Motor neuron (in vitro differentiated cells): ENCODE measurements around the gene LY6G6D. TPM values are rescaled to one million over a fixed set of nuclear protein-coding genes. Genes with fewer than 3 reads are reported as not detected.

Experiments used
- ATAC-seq, 8 experiments: fragments of 200-7000 bp; cut with Tn5 transposase; replicated peaks in 6 of 8; 2 replicates each; pipeline ENCODE4 v1.8.0; 2021; ENCODE audit warnings: mild to moderate bottlenecking in 8 of 8, moderate library complexity in 8 of 8
- H3K27ac ChIP-seq, 2 donors: fragments of 250-450 bp; sonication (Bioruptor Pico); 2 replicates each; pipeline ENCODE4 v1.9.0; 2021; ENCODE audit warnings: antibody characterized with exemption in 2 of 2, mild to moderate bottlenecking in 2 of 2, moderate library complexity in 1 of 2
- H3K4me1 ChIP-seq, 2 donors: fragments of 250-450 bp; sonication (Bioruptor Pico); replicated peaks in 1 of 2; 2 replicates each; pipeline ENCODE4 v1.6.1; 2021; ENCODE audit warnings: antibody characterized with exemption in 2 of 2, mild to moderate bottlenecking in 2 of 2, moderate library complexity in 1 of 2
- H3K4me3 ChIP-seq, 5 donors: fragments of 250-450 bp; sonication (Bioruptor Pico); 2 replicates each; pipeline ENCODE4 v1.9.0; 2021; ENCODE audit warnings: antibody characterized with exemption in 5 of 5, mild to moderate bottlenecking in 5 of 5, moderate library complexity in 4 of 5
- WGBS, 10 experiments: fragments of 450-650 bp; shearing (Covaris generic); methylation state at CpG; one replicate each; pipeline ENCODE4 v1.0.0; 2022; 5-methylcytosine and 5-hydroxymethylcytosine counted together
- in situ Hi-C, 9 experiments: fragments of 400-800 bp; cut with MboI; loops; one replicate each; pipeline ENCODE4 v1.15.0; 2021; ENCODE audit warnings: low sequenced_read_pairs in 9 of 9, low pct_unique_long_range_greater_than_20kb in 2 of 9; ENCODE audit not compliant: unreplicated experiment in 9 of 9
- total RNA-seq, 8 experiments: library from RNA; unstranded; fragments of 300-600 nt; gene quantifications; 2 replicates each; pipeline versions ENCODE4 v1.2.3 to v1.2.4, GENCODE V29; 2022

Gene LY6G6D
- total RNA-seq, 8 experiments from 2014 or later: not detected

DNA sequence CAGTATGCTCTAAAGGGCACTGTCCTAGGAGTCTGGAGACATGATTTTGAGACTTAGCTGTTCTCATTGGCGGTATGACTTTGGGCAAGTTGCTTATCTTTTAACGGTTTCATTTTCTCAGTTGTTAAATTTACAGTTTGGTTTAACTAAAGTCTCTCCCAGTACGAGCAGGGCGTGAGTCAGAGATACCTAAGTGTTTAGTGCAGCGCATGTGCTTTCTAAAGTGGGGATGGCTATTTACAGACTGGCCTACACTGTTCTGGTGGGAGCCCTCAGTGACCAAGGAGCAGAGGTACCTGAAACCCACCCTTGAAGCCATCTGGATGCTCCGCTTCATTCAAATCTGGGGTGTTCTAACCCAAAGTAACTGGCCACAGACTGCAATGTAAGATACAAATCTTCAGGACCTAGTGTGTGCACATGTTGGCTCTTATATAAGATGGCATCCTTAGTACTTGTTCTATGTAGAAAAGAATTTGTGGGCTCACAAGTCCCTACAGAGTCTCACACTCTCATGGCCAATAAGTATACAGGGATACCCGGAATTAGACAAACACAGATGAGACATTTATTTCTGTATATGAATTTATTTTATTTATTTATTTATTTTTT, 35.4 kb downstream of the LY6G6D start:
- H3K4me3 ChIP-seq: no peak overlapping the region
- WGBS, 10 experiments: 67 to 100% (median 97%) methylated on average over 1 to 7 of the region's 7 CpGs; no CpG with 5 or more reads in 3 of the 10 experiments
- in situ Hi-C loops: no loop called here
- no peaks in the 10 kb centered on the region for H3K4me1 ChIP-seq
- H3K27ac ChIP-seq: no peak overlapping the region
- no peak for ATAC-seq

DNA sequence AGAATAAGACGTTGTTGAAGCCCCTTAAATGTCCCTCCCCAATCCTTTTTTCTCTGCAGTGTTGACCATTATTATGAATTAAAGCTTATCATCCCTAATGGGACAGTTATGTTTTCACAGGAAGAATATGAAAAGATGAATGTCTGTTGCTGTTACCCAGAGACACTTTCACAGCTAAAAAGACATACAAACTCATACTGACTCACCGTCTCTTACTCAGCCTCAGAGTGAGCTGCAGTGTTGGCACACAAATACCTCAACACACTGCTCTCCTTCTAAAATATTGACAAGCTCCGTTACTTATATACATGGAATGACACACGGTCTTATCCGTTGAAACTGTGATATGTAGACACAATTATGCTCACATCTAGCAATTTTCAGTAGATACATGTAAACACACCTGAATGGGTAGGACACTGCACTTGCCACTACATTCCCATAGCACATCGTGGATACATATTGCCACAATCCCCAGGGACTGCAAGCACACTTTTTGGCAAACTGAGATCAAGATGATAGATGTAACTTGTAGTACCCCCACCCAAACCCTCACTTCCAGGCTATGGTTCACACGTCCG, 37.7 kb downstream of the LY6G6D start:
- 15 to 100% (median 72%) methylated on average over 2 to 7 of the region's 8 CpGs; no CpG with 5 or more reads in 1 of the 10 experiments for WGBS, 10 experiments
- Histone ChIP-seq H3K4me1 (no peaks in the 10 kb centered on the region), H3K27ac (no peak overlapping the region)

DNA sequence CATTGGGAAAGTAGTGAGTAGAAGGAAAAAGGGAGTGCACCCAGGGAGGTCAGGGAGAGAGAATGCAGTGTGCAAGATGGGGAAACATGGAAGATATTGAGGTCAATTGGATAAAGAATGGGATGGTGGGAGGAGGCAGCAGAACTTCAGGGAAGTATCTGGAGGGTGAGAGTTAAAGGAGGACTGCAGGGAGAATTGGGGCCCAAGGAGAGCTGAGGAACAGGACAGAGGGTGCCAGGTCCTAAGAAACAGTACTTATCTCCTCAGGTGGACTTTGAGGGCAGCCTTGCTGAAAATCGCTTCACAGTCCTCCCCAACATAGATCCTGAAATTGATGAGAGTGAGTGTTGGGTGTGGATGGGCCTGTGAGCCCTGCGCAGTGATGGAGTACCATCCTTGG, 43.1 kb downstream of the LY6G6D start:
- in situ Hi-C loops: no loop called here
- 92 to 100% (median 100%) methylated on average over 1 to 2 of the region's 2 CpGs; no CpG with 5 or more reads in 7 of the 10 experiments for WGBS, 10 experiments
- ATAC-seq: no peak
- Histone ChIP-seq H3K27ac (no peak overlapping the region), H3K4me1 (peaks cover 2 to 7% of the 10 kb centered on the region in 2 donors), H3K4me3 (no peak overlapping the region)

More for the DNA sequence above, 37.7 kb downstream of the LY6G6D start:
- no peak overlapping the region for H3K4me3 ChIP-seq
- in situ Hi-C loops: no loop called here
- peak in 3 of 8 experiments; percentile 50 to 90 (median 70) for ATAC-seq

DNA sequence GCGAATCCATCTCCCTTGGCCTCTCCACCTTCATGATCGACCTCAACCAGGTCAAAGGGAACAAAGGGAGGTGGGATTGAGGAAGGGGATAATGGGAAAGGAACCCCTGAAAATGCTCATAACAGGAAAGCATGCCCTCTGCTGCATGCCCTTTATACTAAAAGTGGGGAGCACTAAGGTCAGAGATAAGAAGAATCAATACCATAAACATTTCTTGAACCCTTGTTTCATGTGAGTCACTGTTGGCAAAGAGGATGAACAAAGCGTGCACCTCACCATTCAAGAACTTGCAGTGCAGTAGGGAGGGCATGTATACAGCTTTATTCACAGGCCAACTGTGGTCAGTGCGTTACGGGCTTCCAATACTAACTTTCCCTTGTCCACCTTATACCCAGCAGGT, 45.6 kb downstream of the LY6G6D start:
- Histone ChIP-seq H3K4me1 (peaks cover 12 to 20% of the 10 kb centered on the region in 2 donors), H3K4me3 (no peak overlapping the region), H3K27ac (no peak overlapping the region)
- ATAC-seq: no peak
- in situ Hi-C loops: no loop called here
- 85 to 100% (median 100%) methylated on average over 1 to 5 of the region's 5 CpGs for WGBS, 10 experiments

DNA sequence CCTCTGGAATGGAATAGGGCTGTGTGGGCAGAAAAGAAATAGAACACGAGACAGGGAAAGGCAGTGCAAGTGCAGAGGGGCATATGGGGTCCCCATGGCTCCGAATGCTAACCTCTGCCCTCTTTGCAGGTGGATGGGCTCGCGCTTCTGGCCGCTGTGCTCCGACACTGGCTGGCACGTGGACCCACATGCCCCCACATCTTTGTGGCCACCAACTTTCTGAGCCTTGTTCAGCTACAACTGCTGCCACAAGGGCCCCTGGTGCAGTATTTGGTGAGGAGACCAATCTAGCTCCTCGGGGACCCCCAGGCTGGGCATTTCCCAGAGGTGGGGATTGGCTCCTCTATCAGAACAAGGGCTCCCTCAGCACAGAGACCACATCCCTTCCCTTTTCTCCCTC, 46.2 kb downstream of the LY6G6D start:
- in situ Hi-C loops: no loop called here
- whole genome bisulfite sequencing, 10 experiments: 91 to 100% (median 93%) methylated on average over 2 to 7 of the region's 8 CpGs; no CpG with 5 or more reads in 7 of the 10 experiments
- H3K27ac ChIP-seq: no peak overlapping the region

DNA sequence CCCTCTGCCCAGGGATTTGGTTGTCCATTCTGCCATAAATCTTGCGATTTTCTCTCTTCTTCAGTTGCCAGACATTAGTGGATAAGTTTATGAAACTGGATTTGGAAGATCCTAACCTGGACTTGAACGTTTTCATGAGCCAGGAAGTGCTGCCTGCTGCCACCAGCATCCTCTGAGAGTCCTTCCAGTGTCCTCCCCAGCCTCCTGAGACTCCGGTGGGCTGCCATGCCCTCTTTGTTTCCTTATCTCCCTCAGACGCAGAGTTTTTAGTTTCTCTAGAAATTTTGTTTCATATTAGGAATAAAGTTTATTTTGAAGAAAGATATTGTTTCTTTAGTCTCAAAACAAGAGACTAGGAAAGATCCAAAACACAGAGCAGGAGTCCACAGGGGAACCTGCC, 47.2 kb downstream of the LY6G6D start, which contains the start of gene SAPCD1:
SAPCD1 (plus strand) TSS at position 301 of the 400 bp plus-strand sequence. CDS start 399 bp downstream, outside the sequence.
- 67 to 94% (median 81%) methylated on average over 2 to 4 of the region's 4 CpGs; no CpG with 5 or more reads in 2 of the 10 experiments for WGBS, 10 experiments
- in situ Hi-C loops: no loop called here
- peaks cover 17 to 29% of the 10 kb centered on the region in 2 donors for H3K4me1 ChIP-seq
- no peak within 1 kb of the TSS for H3K4me3 ChIP-seq
- no peak for ATAC-seq
- H3K27ac ChIP-seq: peak within 1 kb of the TSS; percentile 26 to 79

More for the DNA sequence above, 46.2 kb downstream of the LY6G6D start:
- H3K4me3 ChIP-seq: no peak overlapping the region
- H3K4me1 ChIP-seq: peaks cover 13 to 25% of the 10 kb centered on the region in 2 donors
- ATAC-seq: no peak

DNA sequence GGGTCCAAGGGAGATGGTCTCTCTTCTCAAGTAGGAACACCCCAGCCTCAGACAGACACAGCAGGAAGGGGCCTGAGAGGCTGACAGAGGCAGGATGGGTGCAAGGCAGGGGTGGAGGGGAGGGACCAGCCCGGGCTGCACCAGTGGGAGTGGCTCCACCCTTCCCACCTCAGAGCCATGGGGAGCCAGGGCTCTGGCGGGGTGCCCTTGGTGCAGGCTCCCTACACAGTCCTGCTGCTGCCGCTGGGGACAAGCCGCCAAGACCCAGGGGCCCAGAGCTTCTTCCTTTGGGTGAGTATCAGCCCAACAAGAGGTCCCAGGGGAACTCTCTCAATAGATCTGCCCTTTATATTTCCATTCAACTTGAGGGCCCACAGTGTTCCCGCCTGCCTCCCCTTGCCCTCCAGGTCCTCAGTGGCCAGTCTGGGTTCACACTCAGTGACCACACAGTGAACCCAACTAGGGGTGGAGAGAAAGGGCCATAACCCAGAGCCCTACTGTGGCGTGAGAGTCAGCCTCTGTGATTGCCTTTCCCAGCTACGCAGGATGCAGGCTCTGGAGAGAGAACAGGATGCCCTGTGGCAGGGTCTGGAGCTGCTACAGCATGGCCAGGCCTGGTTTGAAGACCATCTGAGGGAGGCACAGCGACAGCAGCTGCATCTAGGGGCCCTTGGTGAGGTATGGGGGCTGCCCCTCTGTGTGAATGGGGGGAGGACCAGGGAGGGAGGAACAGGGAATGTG, 47.9 kb downstream of the LY6G6D start:
- Histone ChIP-seq H3K27ac (peak overlapping the region; percentile 26 to 79), H3K4me3 (no peak overlapping the region), H3K4me1 (peaks cover 17 to 29% of the 10 kb centered on the region in 2 donors)
- 36 to 100% (median 71%) methylated on average over 1 to 4 of the region's 8 CpGs; no CpG with 5 or more reads in 5 of the 10 experiments for WGBS, 10 experiments
- peak in 7 of 8 experiments; percentile 26 to 62 (median 56) for ATAC-seq
- in situ Hi-C loops: no loop called here

DNA sequence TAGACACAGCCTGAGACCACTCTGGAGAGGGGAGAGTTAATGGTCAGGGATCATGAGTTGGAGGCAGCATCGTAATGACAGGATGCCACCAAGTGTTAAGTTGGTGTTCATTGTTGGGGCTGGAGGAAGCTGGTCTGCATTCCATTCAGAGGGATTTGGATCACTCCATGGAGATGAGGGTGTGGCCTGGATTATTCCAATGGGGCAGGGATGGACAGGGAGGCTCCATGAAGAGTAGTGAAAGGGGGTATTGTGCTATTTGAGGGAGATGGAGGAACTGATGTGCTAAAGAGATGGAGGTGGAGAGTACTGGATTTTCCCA, 48.4 kb downstream of the LY6G6D start:
- ATAC-seq: peak; percentile 93 to 98 (median 96)
- Histone ChIP-seq H3K4me1 (peaks cover 17 to 29% of the 10 kb centered on the region in 2 donors), H3K27ac (peak overlapping the region; percentile 26 to 79), H3K4me3 (no peak overlapping the region)
- in situ Hi-C loops: no loop called here
- 0% methylated on average over 1 of the region's 1 CpG; no CpG with 5 or more reads in 7 of the 10 experiments for WGBS, 10 experiments

DNA sequence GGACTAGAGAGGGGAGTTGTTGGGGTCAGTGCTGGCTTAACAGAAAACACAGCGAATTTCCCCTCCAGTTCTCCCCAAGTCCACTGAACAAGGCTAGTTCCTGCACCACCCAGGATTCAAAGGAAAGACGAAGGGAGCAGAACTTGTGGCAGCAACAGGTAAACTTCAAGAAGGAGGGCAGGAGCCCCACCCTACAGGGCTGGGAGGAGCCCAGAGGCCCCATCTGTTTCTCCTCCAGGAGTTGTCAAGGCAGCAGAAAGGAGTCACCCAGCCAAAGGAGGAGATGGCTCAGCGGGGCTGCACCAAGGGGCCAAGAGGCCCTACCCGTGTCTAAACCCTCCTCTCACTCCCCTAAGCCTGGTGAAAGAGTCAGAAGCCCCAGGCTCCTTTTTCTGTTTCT, 49.0 kb downstream of the LY6G6D start:
- ATAC-seq: peak in 1 of 8 experiments; percentile 29
- 17 to 100% (median 79%) methylated on average over 1 to 4 of the region's 4 CpGs; no CpG with 5 or more reads in 4 of the 10 experiments for WGBS, 10 experiments
- peaks cover 17 to 29% of the 10 kb centered on the region in 2 donors for H3K4me1 ChIP-seq
- in situ Hi-C loops: no loop called here
- no peak overlapping the region for H3K4me3 ChIP-seq
- H3K27ac ChIP-seq: no peak overlapping the region

DNA sequence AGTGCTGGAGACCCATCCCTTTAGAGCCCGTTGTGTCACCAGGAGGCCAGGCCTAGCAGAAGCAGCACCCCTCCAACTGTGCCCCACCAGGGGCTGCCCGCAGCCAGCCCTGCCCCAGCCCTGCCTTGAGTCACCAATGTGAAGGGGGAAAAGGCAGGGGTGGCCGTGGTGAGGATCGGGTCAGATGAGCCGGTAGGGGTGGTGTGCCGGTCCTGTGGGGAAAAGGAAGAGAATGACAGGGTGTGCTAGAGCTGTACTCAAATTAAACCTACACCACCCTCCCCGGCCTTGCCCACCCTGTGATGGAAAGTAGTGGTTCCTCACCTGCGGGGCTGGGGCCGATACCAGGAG, 50.4 kb downstream of the LY6G6D start:
- in situ Hi-C loops: no loop called here
- H3K27ac ChIP-seq: no peak overlapping the region
- WGBS, 10 experiments: 20 to 93% (median 82%) methylated on average over 1 to 4 of the region's 9 CpGs; no CpG with 5 or more reads in 6 of the 10 experiments
- no peak for ATAC-seq
- peaks cover 17 to 29% of the 10 kb centered on the region in 2 donors for H3K4me1 ChIP-seq
- H3K4me3 ChIP-seq: no peak overlapping the region

DNA sequence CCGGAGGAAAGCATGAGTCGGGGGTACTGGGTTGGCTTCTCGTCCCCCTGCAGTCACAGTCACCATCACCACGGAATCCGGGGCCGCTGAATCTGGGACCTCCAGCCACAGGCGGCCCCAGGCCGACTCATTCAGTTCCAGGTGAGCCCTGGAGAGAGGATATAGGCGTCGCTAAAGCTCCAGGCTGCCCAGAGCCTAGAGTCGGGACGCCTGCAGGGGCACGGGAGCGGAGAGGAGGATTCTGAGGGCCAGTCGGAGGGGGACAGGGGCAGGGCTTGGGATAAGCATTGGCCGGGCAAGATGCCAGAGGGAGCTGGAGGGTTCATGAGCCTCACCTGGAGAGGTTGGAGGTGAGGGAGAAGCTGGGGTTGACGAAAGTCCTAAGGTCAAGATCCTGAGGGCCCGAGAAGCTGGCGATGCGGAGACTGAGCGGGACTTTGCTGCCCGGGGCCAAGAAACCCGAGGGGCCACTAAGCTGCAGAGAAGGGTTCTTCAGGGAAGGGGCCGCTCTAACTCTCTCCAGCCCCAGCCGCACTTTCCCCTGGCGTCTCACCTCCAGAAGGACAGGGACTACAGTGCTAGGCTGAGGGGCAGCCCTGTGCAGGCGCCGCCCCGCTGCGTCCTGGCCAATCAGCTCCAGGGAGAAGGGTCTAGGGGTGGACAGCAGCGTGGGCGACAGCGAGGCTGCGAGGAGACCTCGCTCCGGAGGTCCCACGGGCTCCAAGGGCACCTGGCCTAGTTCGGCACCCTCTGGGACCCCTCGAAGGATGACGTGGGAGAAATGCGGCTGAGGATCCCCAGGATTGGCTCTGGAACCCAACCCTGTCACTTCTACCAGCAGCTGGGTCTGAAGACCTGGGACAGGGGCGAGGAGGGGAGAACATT, 51.0 kb downstream of the LY6G6D start:
- Histone ChIP-seq H3K4me3 (peak overlapping the region in 2 of 5 donors; percentile 6 to 21), H3K4me1 (peaks cover 17 to 29% of the 10 kb centered on the region in 2 donors), H3K27ac (peak overlapping the region in 1 of 2 donors; percentile 20)
- WGBS, 10 experiments: 7 to 67% (median 45%) methylated on average over 1 to 9 of the region's 42 CpGs; no CpG with 5 or more reads in 5 of the 10 experiments
- in situ Hi-C loops: no loop called here
- ATAC-seq: peak; percentile 3 to 57 (median 41)

DNA sequence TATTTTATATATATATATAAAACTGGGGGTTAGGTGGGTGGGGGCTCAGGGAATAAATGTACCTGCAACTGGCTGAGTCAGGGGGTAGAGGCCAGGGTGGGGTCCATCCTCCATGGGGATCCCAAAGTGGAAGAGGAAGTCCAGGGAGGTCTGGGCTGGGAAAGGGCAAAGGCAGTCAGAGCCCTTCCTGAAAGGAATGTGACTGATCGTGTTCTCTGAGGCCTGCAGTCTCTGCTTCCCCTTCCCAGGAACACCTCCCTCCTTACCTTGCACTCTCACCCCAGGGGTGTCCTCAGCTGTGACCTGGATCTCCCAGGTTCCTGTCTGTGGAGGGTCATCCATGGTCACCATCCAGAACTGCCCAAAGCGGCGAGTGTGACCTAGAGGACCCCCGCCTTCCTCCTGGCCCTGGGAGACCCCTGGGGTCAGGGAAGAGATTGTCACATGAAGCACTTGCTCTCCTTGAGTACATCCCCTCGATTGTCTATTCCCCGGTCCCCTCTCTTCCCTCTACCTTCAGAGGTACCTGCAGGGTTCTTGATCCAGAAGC, 52.0 kb downstream of the LY6G6D start:
- Histone ChIP-seq H3K27ac (no peak overlapping the region), H3K4me3 (no peak overlapping the region), H3K4me1 (peaks cover 17 to 29% of the 10 kb centered on the region in 2 donors)
- WGBS, 10 experiments: 80 to 100% (median 100%) methylated on average over 1 to 4 of the region's 6 CpGs; no CpG with 5 or more reads in 5 of the 10 experiments
- in situ Hi-C loops: no loop called here
- no peak for ATAC-seq
